Occipital lobe (tissue), 2 donors: ENCODE measurements around the gene RRP12. TPM values are rescaled to one million over a fixed set of nuclear protein-coding genes. Genes with fewer than 3 reads are reported as not detected.
A peak's percentile ranks its signal among the peaks of the same experiment; 100 is the strongest.
"Not testable (repeated sequence)": the region's sequence is repeated elsewhere in the genome, so short reads cannot be mapped to it uniquely, and the experiment has no call there.

Experiments used
- DNase-seq: peaks from one replicate; lab custom pipeline; 2025; lab: John Stamatoyannopoulos, UW
- total RNA-seq: library from RNA; depleted of rRNA; stranded (reverse); fragments of >200 nt; gene quantifications from one replicate; pipeline ENCODE4 v1.2.3, GENCODE V29; 2014

RRP12 gene
- total RNA-seq, 1 donor from 2014 or later: 9.2 TPM

DNA sequence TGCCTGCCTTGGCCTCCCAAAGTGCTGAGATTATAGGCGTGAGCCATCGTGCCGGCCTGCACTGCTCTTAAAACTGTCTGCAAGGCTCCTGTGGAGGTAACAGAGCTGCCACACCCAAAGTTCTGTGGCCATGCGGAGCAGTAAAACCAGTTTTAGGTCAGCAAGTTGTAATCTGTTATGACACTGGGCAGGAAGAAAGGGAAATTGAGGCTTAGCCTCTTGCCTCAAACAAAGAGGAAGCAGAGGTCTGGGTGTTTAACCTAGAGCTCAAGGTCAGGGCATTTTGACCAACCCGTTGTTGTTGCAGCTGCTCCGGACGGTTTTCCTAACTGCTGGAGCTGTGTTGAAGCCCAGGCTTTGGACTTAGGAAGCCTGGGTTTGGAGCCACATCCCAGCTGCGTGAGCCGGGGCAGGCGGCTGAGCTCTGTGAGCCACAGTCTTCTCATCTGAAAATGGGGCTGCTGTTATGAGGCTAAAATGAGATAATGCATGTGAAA lies 7.4 kb upstream of the RRP12 start:
- no peak for DNase-seq

DNA sequence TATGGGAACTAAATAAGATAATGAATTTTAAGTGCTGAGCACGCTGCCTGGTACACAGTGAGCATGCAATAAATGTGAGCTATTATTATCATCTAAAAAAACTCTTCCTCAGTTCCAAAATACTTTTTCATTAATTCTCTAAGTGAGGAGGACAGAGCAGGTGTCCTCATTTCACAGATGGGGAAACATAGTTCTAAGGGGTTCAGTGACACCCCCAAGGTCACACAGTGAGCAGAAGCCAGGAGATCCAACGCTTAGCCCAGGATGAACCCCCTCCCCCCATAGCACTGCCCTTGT lies 6.8 kb upstream of the RRP12 start:
- no peak for DNase-seq

DNA sequence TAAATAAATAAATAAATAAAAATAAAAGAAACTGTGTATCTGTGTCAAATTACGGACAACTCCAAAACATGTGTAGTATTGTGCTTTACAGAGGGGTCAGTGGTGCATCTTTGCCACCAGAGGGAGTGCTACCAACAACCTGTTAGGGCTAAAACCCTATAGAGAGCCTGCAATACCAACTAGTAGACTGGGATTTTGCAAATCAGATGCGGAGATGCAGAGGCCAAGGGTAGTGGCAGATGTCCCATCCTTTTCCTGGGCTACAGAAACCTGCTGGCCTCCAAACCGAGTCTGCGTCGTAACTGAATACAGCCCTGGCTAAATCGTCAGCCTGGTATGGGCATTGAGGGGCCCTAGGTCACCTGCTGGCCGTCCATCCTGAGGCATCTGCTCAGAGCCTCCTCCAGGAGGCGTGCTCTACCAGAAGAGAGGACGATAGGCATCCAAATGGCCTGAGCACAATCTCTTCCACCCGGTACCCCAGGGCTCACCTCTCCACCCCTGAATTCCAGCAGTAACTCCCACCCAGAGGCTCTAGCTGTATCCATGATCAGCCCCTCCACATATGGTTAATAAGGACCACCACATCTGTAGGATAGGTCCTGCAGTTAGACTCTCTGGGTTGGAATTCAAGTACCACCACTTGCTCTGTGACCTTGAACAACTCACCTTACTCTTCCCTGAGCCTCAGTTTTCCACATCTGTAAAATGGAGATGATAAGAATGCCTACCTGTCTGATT lies 6.2 kb upstream of the RRP12 start:
- DNase-seq: peak; percentile 12

DNA sequence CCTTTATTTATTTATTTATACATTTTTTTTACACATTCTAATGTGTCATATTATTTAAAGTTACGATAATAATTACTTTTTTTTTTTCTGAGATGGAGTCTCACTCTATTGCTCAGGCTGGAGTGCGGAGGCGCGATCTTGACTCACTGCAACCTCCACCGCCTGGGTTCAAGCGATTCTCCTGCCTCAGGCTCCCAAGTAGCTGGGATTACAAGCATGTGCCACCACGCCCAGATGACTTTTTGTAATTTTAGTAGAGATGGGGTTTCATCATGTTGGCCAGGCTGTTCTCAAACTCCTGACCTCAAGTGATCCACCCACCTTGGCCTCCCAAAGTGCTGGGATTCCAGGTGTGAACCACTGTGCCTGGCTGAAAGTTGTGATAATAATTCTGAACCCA lies 5.3 kb upstream of the RRP12 start:
- not testable (repeated sequence) for DNase-seq

DNA sequence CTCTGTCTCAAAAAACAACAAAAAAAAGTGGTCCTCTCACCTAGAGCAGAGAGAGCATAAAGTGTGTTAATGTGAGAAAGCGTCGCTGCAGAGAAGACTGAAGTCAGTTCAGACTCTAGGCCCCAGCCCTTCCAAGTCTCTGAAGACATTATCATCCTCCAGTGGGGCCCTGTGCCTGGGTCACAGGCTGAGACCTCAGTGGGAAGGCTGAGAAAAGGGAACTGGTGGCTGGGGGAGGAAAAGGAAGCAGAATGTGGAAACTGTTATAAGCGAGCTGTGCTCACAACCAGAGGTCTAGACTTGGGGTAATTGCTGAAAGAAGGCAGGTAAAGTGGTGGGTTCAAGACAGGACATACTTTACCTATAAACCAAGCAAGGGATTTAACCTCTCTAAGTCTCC lies 4.9 kb upstream of the RRP12 start:
- no peak for DNase-seq

DNA sequence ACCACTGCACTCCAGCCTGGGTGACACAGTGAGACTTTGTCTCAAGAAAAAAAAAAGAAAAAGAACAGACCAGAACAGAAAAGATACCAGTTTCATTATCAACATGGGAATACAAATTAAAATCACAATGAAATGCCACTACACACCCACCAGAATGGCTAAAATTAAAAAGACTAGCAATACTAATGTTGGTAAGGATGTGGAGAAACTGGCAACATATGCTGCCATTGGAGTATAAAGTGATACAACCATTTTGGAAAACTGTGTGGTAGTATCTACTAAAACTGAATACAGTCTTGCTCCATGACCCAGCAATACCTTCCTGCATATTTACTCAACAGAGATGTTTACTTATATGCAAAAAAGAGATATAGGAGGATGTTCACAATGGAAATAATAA lies 2.9 kb upstream of the RRP12 start:
- no peak for DNase-seq

DNA sequence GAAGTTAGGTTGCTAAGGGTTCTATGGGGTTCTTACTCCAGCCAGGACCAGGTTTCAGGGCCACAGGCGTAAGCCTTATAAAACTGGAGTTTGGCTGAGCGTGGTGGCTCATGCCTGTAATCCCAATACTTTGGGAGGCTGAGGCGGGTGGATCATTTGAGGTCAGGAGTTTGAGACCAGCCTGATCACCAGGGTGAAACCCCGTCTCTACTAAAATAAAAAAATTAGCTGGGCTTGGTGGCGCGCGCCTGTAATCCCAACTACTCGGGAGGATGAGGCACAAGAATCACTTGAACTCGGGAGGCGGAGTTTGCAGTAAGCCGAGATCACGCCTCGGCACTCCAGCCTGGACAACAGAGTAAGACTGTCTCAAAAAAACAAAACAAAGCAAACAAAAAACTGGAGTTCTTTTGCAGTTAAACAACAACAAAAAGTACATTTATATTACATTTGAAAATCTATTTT lies 347 bp upstream of the RRP12 start:
- no peak for DNase-seq

DNA sequence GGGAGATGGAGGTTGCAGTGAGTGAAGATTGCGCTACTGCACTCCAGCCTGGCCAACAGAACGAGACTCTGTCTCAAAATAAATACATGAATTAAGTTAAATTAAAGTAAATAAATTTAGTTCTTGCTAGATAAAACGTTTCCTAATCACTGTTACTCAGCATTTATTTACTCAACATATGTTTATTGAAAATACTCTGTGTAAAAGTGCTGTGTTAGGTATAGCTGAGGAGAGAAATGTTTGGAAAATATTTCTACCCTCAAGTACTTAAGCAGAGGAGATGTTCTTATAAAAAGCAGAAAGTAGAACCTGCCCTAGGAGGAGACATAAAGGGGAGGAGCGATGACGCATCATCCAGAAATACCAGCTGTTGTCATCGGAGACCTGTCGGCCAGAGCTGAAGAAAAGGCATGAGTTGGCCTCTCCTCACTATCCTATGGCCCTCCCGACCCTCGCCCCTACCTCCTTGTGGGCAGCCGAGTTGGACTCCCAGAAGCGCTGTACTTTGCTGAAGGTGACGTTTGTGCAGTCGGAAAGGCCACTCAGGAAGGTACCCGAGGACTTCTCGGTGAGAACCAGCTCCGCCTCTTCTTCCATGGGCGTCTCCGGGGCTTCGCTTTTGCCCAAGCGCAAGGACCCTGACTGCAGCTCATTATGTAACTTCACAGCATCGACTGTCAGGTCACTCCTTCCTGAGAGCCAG lies 1.1 kb downstream of the RRP12 start:
- no peak for DNase-seq

DNA sequence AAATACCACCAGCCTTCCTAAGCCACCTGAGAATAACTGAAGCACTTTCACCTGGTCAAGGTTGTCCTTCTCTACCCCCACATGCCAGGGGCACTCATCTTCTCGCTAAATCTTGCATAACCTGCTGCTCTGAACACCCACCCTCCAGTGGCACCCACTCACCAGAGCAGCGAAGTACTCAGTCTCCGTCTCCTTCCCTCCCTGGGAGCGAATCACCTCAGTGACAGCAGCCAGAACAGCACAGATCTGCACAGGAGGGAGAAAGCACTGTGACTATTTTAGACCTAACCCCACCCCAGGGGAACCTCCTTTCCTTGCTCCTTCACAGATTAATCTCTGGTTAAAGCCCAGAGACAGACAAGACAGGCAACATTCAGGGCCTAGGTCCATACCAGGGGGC lies 5.1 kb downstream of the RRP12 start:
- DNase-seq: no peak

DNA sequence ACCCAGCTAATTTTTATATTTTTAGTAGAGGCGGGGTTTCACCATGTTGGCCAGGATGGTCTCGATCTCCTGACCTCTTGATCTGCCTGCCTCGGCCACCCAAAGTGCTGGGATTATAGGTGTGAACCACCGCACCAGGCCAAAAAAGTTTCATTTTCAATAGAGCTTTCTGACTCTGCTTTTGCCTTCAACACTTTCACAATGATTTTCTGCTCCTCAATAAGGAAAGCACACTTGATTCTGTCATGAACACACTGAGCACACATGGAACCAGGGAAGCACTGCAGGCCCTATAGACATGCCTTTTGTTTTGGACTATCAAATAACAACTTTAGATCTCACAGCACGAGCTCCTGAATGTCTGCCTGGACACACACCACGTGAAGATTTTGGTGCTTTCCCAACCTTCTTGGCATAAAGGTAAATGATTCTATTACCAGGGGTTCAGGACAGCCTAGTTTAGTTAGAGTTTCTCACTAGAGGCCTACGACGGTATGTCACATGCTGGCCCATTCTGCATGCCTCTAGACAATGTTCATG lies 8.0 kb downstream of the RRP12 start:
- DNase-seq: no peak

DNA sequence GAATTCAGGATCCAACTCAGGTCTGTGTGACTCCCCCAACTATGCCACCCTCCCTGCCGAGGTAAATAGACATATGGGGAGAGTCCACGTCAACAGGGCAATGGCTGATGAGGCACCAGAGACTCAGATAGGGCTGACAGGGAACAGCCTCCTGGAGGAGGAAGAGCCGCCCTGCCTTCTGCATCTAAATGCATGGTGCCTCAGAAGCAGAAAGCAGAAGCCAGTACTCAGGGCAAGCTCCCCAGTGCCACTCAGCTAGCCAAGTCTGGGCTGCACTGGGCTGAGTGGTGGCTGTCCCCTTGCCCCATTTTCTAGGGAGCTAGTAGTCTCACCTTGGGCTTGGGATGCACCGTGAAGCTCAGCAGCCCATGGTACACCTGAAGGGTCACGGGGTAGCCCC lies 11.0 kb downstream of the RRP12 start:
- no peak for DNase-seq

DNA sequence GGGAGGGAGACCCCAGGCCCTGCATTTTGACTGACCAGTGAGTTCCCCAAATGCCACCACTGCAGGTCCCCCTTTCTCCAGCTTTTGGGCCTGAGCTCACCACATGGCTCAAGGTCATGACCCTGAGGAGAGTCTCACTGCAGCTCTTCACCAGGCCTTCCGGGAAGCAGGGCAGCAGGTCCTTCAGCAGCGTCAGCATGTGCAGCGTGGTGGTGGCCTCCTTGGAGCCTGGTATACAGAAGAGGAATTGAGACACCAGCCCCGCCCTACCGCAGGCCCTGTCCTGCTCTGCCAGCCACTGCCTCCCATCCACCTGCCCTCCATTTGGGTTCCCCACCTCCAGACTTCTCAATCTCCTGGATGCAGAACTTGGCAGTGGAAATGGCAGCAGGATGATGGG lies 13.0 kb downstream of the RRP12 start:
- no peak for DNase-seq

DNA sequence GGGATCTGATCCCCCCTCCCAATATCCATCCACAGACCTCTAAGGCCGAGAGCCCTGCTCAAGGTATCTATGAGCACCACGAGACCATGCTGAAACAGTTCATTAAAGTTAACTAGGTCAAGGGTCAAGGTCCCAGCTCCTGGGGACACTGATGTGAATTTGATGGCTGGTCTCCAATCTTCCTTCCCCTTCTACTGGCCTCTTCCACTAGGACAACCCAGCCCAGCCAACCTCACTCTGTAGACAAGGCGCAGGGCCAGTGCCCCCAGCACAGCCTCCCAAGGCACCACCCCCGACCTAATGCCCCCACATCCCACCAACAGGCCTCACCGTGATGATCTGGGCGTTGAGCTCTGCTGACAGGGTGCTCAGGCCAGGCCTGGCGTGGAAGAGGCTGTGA lies 15.6 kb downstream of the RRP12 start:
- DNase-seq: no peak

DNA sequence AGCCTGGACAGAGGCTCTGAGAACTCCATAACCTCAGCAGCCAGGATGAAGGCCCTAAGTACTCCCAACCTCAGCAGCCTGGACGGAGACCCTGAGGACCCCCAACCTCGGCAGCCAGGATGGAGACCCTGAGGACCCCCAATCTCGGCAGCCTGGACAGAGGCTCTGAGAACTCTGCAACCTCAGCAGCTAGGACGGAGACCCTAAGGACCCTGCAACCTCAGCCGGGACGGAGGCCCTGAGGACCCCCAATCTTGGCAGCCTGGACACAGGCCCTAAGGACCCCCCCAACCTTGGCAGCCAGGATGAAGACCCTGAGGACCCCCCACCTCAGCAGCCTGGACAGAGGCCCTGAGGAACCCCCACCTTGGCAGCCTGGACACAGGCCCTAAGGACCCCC lies 16.5 kb downstream of the RRP12 start:
- no peak for DNase-seq

DNA sequence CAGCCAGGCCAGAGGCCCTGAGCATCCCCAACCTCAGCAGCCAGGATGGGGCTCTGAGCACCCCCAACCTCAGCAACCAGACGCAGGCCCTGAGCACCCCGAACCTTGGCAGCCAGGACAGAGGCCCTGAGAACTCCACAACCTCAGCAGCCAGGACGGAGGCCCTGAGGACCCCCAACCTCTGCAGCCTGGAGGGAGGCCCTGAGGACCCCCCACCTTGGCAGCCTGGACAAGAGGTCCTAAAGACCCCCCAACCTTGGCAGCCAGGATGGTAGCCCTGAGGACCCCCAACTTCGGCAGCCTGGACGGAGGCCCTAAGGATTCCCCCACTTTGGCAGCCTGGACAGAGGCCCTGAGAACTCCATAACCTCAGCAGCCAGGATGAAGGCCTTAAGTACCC lies 17.0 kb downstream of the RRP12 start:
- no peak for DNase-seq

DNA sequence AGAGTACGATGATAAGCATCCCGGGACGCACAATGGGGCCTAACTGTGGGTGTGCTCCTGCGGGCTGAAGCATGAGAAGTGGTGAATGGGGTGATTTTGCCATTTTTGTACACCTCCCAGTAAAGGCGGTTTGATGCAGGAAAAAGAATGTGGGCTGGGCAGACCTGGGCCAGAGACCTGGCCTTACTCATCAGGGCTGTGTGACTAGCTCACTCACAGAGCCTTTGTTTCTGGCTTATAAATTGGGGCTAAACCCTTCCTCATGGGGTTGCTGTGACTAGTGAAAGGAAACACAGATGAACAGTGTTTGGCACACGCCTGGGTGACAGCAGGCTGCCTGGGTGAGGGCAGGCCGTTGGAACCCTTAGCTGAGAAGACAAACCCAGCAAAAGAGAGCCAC lies 18.0 kb downstream of the RRP12 start:
- no peak for DNase-seq

DNA sequence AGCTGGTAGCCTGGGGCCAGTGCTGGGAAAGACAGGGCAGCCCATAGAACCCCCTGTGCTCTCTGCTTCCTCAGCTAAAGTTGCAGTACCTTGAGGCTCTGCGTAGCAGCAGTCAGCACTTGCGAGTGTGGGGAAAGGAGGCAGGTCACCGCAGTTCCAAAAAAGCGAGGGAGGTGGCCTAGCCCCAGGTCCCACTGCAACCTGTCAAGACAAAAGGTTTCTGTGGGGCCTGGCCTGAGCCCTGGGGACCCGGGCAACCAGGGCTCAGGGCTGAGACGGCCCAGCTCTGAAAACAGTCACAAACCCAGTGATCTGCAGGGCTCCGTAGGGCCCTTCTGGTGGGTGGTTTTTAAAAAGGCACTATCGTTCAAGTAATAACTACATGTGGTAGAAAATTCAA lies 19.5 kb downstream of the RRP12 start:
- no peak for DNase-seq

DNA sequence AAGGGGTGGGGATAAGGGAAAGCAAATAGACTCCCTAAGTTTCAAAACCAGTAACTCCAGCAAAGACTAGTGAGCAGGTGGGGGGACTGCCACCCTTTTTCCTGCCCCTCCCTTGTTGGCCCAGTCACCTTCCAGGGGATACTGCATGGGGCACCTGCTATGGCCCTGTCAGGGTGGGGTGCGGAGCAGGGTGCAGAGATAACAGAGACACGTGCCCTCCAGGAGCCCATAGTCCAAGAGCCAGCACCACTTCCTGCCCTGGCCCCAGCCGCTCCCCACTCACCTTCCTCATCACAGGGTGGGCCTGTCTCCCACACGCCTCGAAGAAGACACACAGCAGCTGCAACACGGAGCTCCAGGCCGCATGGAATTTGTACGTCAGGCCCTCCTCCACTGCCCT lies 20.6 kb downstream of the RRP12 start:
- DNase-seq: no peak

DNA sequence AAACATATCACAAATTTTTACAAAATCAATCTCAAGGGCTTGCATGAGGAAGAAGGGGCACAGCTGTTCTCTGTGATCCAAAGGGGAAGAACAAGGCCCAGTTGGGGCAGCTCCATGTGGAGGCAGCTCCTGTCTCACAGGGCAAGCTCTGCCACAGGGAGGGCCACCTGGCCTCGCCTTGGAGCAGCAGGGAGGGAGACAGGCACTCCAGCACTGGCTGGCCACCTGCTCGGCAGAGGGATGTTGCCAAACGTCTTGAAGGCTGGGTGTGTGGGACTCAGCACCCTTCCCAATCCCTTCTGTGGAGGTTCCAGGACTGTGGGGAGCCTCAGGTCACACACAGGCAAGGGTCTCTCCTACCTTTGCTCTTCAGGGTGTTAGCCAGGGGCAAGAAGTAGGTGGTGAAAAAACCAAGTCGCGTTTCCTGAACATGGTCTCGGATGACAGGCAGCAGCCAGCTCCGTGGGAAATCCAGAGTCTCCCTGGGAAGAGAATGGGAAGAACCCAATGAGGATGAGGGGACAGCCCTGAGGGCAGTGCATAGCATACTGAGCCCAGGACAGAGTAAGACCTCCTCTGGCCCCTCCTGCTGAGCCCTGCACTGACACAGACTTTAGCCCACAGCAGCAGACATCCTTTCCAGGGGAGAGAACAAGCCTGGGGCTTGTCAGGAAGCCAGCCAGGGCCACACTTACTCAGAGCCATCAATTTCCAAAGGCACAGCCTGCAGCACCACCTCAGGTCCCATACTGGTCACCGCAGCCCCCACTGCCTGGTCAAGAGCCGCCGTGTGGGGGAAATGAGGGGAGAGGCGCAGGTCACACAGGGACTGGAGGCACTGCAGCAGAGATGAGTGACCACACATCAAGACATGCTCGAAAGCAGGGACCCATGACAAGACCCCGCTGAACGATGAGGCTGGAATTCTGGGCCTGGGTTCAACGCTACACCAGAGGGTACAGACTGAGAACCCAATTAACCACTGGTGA lies 21.9 kb downstream of the RRP12 start:
- no peak for DNase-seq

DNA sequence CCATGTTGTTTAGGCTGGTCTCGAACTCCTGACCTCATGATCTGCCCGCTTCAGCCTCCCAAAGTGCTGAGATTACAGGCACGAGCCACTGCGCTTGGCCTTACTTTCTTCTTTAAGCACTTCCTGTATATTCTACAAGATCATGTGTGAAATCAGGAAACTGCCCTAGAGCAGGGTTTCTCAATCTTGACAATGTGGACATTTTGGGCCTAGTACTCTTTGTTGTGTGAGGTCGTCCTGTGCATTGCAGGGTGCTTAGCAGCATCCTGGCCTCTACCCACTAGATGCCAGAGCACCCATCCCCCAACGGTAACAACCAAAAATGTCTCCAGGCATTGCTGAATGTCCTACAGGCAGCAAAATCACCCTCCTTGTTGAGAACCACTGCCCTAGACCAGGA lies 24.7 kb downstream of the RRP12 start:
- no peak for DNase-seq

DNA sequence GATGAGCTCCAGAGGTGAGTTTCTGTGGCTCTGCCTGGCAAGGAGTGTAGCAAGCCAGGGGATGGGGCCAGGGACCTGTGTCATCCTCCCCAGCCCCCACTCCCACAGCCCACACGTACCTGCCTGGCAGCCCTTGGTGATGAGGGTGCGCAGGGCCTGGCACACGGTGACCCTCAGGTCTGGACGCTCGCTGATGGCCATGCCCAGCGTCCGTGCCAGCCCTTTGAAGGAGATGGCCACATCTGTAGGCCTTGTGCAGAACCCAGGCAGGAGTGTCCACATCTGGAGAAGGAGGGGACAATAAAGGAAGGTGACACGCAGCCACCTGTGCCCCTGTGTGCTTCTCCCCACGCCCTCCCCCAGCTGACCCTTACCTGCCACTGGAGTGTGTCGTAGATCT lies 27.7 kb downstream of the RRP12 start:
- DNase-seq: no peak
